Right lobe of liver (tissue), 6 donors: Measurements from ENCODE around the gene DMRTC2. TPM values are rescaled to one million over a fixed set of nuclear protein-coding genes. Genes with fewer than 3 reads are reported as not detected.
A peak's percentile ranks its signal among the peaks of the same experiment; 100 is the strongest.
"Not testable (repeated sequence)": the region's sequence is repeated elsewhere in the genome, so short reads cannot be mapped to it uniquely, and the experiment has no call there.

Source experiments
- ATAC-seq, 4 donors: fragments of 200-7000 bp; cut with Tn5 transposase; one replicate each; pipeline ENCODE4 v1.9.1; 2020; ENCODE audit warnings: mild to moderate bottlenecking in 4 of 4, moderate library complexity in 4 of 4
- DNase-seq, 3 donors: peaks; one replicate each; pipeline ENCODE4 v3.0.0-alpha.2; 2020
- H3K27ac ChIP-seq, 3 donors: fragments of 200-600 bp; one replicate each; pipeline ENCODE4 v1.8.0; 2022
- H3K27me3 ChIP-seq, 2 donors: fragments of 200-600 bp; one replicate each; pipeline ENCODE4 v1.8.0; 2022
- H3K36me3 ChIP-seq, 4 donors: fragments of 200-600 bp; sonication (generic) in 1 of 4; one replicate each; pipeline versions ENCODE4 v1.5.1 to v1.8.0; 2017 to 2022; ENCODE audit warnings: control low read depth in 1 of 4
- H3K4me1 ChIP-seq, 4 donors: fragments of 200-600 bp; sonication (generic) in 1 of 4; one replicate each; pipeline versions ENCODE4 v1.5.1 to v1.8.0; 2017 to 2022; ENCODE audit warnings: control low read depth in 1 of 4
- H3K4me3 ChIP-seq, 3 donors: fragments of 200-600 bp; one replicate each; pipeline ENCODE4 v1.8.0; 2022
- H3K9me3 ChIP-seq, 4 donors: fragments of 200-600 bp; sonication (generic) in 1 of 4; one replicate each; pipeline versions ENCODE4 v1.5.1 to v1.8.0; 2017 to 2022; ENCODE audit warnings: control low read depth in 1 of 4
- CTCF ChIP-seq, 4 donors: fragments of 200-600 bp in 3 of 4; fragments of 450-650 bp in 1 of 4; IDR thresholded peaks; one replicate each; pipeline versions ENCODE4 v1.5.1 to v1.8.0; 2016 to 2022; ENCODE audit warnings: antibody characterized with exemption in 4 of 4, mild to moderate bottlenecking in 2 of 4
- POLR2A ChIP-seq: fragments of 450-650 bp; IDR thresholded peaks from one replicate; pipeline ENCODE4 v1.6.1; 2017; ENCODE audit warnings: antibody characterized with exemption, mild to moderate bottlenecking
- WGBS: methylation state at CpG from one replicate; pipeline ENCODE4 v1.1.6; 2018; ENCODE audit warnings: low coverage, low lambda C conversion rate; ENCODE audit not compliant: insufficient coverage; ENCODE audit errors: missing lambda C conversion rate; 5-methylcytosine and 5-hydroxymethylcytosine counted together
- intact Hi-C, 2 donors: fragments of 100-400 bp; cut with DNase I; formaldehyde crosslinking; loops; one replicate each; pipeline versions ENCODE4 v1.11.2 to v1.14.1; 2022
- total RNA-seq, 6 experiments: library from RNA; depleted of rRNA in 2 of 6; stranded (reverse); fragments of >200 nt in 2 of 6; fragmentation: NEBNext Ultra II Directional in 3 of 6; extraction: Animal tissue kit (Norgen Biotek cat#: 25700) in 3 of 6; gene quantifications; one replicate each; pipeline versions ENCODE4 v1.1.0 to v1.2.4, GENCODE V29; 2016 to 2023
- donor health status: DM: no; HTN: yes; CAD: no.
- donor health status: DM: no; HTN: no; CAD: no.
- donor health status: DM: no; HTN: no; CAD: no.
- donor health status: DM: no; HTN: yes; CAD: no.
- donor health status: DM: no; HTN: yes; CAD: no.

The DMRTC2 gene
- total RNA-seq, 6 experiments from 2014 or later = not detected

DNA sequence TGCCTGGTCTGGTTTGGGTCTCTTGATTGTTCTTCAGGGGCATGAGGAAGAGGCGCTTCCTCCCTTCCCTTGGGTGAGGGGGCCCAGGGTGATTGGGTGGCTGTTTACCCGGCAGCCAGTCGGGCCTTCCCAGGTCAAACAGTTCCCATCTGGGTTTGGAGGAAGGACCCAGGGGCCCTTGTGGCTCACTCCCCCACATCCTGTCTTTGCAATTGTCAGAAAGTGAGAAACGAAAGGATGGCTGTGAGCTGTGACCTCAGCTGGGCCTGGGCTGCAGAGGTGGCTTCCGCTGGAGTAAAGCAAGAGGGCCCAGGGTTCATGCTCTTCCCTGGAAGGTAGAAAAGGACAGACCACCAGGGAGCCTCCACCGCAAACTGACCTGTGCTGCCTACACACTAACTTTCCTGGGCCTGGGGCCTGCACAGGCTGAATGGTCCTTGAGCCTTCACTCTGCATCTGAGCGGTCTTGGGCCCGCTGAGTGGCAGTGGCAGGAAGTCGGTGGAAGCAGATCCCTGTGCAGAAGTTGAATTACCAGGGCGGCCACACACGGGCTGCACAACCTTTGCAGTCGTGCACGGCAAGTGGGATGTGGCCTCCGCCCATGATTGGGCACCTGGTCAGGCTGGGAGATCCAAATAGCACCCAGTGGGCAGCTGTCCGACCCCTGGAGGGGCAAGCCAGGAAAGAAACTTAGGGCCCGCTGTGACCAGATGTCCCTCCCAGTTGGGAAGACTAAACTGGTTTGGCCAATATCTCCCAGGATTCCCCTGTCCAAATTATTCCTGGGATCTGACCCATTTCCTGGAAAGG lies 26.9 kb downstream of the DMRTC2 start:
- peaks cover 0 to 35% (median 19%) of the 10 kb centered on the region in 4 donors for H3K36me3 ChIP-seq
- ATAC-seq = peak; percentile 37 to 68 (median 47)
- no peak overlapping the region for H3K4me3 ChIP-seq
- peak overlapping the region in 1 of 3 donors; percentile 24 for H3K27ac ChIP-seq
- no peaks in the 10 kb centered on the region for H3K27me3 ChIP-seq
- intact Hi-C loops = loop anchor here (5.0 to 10.0 kb wide), 2 partner anchors 63 to 76 kb away; no protein-coding TSS in a partner anchor
- WGBS = 35% methylated on average over 3 of the region's 16 CpGs
- DNase-seq = peak in 2 of 3 donors; percentile 45 to 56
- H3K9me3 ChIP-seq = no peaks in the 10 kb centered on the region
- H3K4me1 ChIP-seq = peaks cover 0 to 12% (median 0%) of the 10 kb centered on the region in 4 donors
- TF ChIP-seq POLR2A (no peak), CTCF (IDR thresholded peaks at IDR 0.05) (no peak)

DNA sequence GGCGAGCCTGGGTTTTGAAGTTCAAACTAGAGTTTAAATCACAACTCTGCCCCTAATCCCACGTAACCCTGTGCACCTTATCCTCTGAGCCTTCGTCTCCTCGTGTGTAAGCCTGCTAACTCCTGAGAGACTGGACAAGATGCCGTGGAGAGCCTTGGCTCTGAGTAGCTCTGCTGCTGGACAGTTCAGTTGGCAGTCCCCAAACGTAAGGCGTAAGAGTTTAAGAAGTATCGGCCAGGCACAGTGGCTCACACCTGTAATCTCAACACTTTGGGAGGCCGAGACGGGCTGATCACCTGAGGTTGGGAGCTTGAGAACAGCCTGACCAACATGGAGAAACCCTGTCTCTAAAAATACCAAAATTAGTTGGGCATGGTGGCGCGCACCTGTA lies 27.5 kb downstream of the DMRTC2 start:
- 68% methylated on average over 6 of the region's 12 CpGs for WGBS
- Histone ChIP-seq H3K36me3 (peaks cover 0 to 31% (median 19%) of the 10 kb centered on the region in 4 donors), H3K4me1 (peaks cover 0 to 12% (median 0%) of the 10 kb centered on the region in 4 donors), H3K4me3 (no peak overlapping the region), H3K27ac (peak overlapping the region in 1 of 3 donors; percentile 24), H3K9me3 (no peaks in the 10 kb centered on the region), H3K27me3 (no peaks in the 10 kb centered on the region)
- TF ChIP-seq CTCF (IDR thresholded peaks at IDR 0.05) = no peak
- no peak for TF ChIP-seq POLR2A
- DNase-seq (peak in 1 of 3 donors; percentile 39), ATAC-seq (no peak)
- intact Hi-C loops = loop anchor here (5.0 to 10.0 kb wide), 2 partner anchors 62 to 75 kb away; no protein-coding TSS in a partner anchor

DNA sequence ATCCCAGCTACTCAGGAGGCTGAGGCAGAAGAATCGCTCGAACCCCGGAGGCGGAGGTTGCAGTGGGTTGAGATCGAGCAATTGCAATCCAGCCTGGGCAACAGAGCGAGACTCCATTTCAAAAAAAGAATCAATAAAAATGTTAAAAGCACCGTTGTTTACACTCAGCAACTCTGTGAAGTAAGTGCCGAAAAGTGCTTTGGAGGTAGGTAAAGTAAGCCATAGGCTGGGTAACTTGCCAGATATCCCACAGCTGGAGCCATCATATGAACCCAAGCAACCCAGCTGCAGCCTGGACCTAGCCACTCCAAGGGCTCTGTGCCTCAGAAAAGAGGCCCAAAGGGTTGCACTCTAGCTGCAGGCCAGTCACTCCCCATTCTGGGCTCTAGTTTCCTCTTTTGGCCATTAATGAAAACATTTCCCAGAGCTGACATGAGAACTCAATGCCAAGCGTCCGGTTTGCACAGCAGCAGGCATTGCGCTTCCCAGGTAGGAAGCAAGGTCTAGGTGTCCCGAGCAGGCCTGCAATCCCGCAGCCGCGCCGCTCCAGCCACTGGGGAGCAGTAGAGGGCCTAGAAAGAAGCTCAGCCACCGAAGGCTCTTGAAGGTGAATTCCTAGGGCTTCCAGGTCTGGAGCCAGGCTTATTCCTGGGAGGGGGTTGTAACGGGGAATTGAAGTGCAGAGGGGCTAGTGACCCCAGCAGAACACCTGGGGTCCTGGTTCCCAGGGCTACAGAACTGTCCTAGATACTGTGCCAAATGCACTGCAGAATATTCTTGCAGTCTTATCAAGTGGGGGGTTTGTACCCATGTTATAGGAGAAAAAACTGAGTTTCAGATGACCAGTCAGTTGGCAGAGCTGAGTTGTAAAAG lies 28.2 kb downstream of the DMRTC2 start:
- Histone ChIP-seq H3K4me3 (no peak overlapping the region), H3K4me1 (peaks cover 0 to 12% (median 0%) of the 10 kb centered on the region in 4 donors), H3K27me3 (no peaks in the 10 kb centered on the region), H3K36me3 (peaks cover 0 to 31% (median 16%) of the 10 kb centered on the region in 4 donors), H3K9me3 (no peaks in the 10 kb centered on the region), H3K27ac (no peak overlapping the region)
- peak; percentile 73 to 77 (median 76) for ATAC-seq
- intact Hi-C loops = loop anchor here (5.0 to 10.0 kb wide), 2 partner anchors 62 to 74 kb away; no protein-coding TSS in a partner anchor
- TF ChIP-seq POLR2A (no peak), CTCF (IDR thresholded peaks at IDR 0.05) (peak; percentile 53 to 79 (median 67))
- peak; percentile 72 to 83 (median 76) for DNase-seq
- WGBS = 19% methylated on average over 9 of the region's 18 CpGs

GRCh38 chr19:41875973-41876372 lies 31.1 kb downstream of the DMRTC2 start:
- WGBS = 63% methylated on average over 3 of the region's 3 CpGs
- not testable (repeated sequence) for ATAC-seq, H3K9me3 ChIP-seq, H3K27me3 ChIP-seq, H3K4me3 ChIP-seq, H3K27ac ChIP-seq, DNase-seq
- intact Hi-C loops = loop anchor here in 1 of 2 donors (10.0 kb wide), 1 partner anchor 59 kb away; no protein-coding TSS in a partner anchor
- peaks cover 0 to 11% (median 4%) of the 10 kb centered on the region in 4 donors for H3K36me3 ChIP-seq
- peaks cover 0 to 12% (median 0%) of the 10 kb centered on the region in 4 donors for H3K4me1 ChIP-seq
